Right ventricle myocardium inferior (tissue), 1 donor: ENCODE results near the gene ATP6V0D1. TPM values are rescaled to one million over a fixed set of nuclear protein-coding genes. Genes with fewer than 3 reads are reported as not detected.
A peak's percentile ranks its signal among the peaks of the same experiment; 100 is the strongest.

ENCODE experiments used
- ATAC-seq: fragments of 200-7000 bp; cut with Tn5 transposase; one replicate; pipeline ENCODE4 v1.9.1; 2020; ENCODE audit warnings: mild to moderate bottlenecking, moderate library complexity
- DNase-seq: peaks from one replicate; pipeline ENCODE4 v3.0.0; 2021; ENCODE audit errors: missing footprints
- intact Hi-C: fragments of 100-400 bp; cut with DNase I; formaldehyde crosslinking; loops from one replicate; pipeline ENCODE4 v1.11.0; 2022
- total RNA-seq: library from RNA; stranded (reverse); fragmentation: NEBNext Ultra II Directional; extraction: Animal tissue kit (Norgen Biotek cat#: 25700); gene quantifications from one replicate; pipeline ENCODE4 v1.2.1, GENCODE V29; 2021
- donor health status: DM: no; HTN: yes; CAD: no; lungs with severe emphysema.

The ATP6V0D1 gene
- total RNA-seq, 1 donor from 2014 or later, result 67.7 TPM

DNA sequence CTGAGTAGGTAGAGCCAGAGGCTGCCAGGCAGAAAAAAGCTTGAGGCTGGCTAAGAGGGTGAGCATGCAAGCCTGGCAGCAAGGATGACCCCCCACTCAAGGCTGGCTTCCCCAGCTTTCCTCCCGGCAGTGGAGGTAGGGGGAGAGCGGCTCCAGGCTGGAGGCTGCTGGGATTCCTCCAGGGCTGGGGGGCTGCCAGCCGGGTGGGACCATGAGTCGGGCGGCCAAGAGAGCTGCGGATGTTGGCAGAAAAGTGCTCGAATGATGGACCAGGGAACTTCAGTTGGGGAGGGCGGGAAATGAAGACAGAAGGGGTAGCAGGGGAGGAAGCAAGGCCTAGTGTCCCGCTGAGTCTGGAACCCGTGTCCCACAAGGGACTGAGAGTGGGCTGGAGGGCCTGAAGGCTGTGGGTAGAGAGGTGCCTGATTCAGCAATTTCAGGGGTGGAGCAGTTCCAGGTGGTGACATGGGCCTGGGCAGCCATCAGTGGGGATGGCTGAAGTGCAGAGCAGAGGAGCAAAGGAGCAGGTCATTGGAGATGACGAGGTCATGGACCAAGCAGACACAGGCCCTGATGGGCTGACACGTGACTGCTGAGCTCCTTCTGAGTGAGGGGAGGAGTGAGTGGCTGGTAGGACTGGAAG is 29.8 kb downstream of the ATP6V0D1 start:
- no peak for ATAC-seq
- intact Hi-C loops, result no loop called here
- peak; percentile 70 for DNase-seq

DNA sequence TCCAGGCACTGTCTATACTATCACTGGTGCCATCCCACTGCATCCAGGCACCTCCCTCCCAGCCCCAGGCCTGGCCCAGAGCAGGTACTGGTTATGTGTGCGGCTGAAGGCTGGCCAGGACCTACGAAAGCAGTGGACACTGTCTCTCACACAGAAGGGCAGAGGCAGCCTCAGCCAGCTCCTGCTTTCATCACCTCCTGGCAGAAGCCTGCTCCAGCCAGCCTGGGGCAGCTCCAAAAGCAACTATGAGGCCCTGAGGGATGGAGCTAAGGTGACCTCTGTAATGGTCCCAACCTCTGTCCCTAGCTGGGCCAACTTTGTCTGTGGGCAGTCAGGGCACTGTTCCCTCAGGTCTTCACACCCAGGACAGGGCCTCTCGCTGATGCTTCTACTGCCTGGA is 31.2 kb downstream of the ATP6V0D1 start:
- DNase-seq (no peak), ATAC-seq (peak; percentile 43)
- intact Hi-C loops, result no loop called here

DNA sequence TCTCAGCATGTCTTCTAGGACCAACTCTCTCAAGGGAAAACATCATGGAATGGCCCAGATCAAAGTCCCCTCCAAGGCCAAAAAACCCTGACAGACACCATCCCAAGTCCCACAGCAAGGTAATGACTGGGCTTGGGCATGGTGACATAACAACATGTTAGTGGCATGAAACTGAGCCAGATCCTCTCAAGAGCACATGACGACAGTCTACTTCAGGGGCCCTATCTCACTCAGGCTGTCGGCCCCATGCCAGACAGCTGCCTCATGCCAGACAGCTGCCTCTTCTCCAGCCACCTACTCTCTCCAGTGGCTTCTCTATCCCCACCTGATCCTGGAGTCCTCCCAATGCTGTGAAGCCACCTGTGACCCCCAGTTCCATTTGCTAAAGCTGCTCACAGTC is 31.6 kb downstream of the ATP6V0D1 start:
- ATAC-seq (peak; percentile 44), DNase-seq (peak; percentile 87)

DNA sequence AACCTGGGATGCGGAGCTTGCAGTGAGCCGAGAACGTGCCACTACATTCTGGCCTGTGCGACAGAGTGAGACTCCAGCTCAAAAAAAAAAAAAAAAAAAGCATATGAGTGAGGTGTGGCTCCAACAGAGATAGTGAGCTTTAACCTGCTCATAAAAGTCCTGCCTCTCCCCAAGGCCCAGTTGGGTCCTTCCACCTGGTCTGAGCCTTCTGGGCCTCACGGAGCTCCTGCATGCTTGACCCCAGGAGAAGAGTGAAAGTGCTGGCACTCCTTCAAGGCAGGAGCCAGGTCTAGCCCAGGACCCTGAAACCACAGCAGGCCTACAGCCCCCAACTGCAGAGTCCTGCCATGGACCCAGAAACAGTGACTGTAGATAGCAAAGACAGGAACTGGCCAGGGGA is 32.4 kb downstream of the ATP6V0D1 start:
- DNase-seq, result no peak
- intact Hi-C loops, result no loop called here
- no peak for ATAC-seq

More for the DNA sequence above, 31.6 kb downstream of the ATP6V0D1 start:
- intact Hi-C loops, result no loop called here

DNA sequence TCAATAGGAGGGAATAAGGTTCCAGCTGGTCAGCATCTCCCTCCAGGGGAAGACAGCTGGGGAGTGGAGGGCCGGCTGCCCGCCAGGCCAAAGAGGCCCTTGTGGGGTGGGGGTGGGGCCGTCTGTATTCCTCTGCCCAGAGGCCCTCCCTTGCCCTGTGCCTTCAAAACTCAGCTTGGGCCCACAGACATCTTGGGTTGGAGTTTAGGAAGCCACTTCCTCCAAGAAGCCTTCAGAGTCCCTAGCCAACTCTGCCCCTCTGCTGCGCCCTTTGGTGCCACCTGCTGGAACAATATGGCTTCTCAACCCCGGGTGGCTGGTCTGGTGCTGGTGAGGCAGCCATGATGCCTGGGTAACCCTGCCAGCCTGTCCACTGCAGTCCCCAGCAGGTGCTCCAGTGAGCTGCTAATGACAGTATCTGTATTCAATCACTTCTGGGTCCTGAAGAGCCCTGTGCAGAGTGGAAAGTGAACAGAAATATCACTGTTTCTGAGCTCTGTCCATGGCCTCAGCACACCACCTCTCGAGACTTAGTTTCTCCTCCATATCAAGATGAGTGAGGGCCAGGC is 33.4 kb downstream of the ATP6V0D1 start:
- ATAC-seq, result peak; percentile 30
- intact Hi-C loops, result no loop called here
- no peak for DNase-seq

DNA sequence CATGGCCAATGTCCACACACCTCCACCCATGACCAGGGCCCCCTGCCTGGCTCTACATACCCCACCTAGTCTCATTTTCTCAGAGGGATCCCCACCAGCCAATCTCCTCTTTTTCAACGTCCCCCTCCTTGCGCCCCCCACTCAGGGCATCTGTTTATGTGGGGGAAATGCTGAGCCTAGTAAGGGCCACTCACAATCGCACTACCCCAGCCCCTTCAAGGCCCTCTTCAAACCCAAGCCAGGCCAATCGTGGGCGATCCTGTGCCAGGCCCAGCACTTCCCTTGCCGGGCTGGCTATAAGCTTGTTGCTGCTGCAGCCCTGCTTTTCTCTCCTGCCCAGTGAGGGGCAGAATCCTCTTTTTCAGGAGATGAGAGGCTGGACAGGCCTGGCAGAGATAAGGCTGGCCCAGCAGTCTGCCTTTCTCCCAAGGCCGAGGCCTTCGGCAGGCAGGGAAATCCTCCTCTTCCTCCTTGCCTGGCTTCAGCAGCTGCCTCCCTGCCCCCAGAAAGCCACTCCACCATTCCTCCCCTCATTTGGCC is 33.9 kb downstream of the ATP6V0D1 start:
- ATAC-seq, result no peak
- intact Hi-C loops, result no loop called here

DNA sequence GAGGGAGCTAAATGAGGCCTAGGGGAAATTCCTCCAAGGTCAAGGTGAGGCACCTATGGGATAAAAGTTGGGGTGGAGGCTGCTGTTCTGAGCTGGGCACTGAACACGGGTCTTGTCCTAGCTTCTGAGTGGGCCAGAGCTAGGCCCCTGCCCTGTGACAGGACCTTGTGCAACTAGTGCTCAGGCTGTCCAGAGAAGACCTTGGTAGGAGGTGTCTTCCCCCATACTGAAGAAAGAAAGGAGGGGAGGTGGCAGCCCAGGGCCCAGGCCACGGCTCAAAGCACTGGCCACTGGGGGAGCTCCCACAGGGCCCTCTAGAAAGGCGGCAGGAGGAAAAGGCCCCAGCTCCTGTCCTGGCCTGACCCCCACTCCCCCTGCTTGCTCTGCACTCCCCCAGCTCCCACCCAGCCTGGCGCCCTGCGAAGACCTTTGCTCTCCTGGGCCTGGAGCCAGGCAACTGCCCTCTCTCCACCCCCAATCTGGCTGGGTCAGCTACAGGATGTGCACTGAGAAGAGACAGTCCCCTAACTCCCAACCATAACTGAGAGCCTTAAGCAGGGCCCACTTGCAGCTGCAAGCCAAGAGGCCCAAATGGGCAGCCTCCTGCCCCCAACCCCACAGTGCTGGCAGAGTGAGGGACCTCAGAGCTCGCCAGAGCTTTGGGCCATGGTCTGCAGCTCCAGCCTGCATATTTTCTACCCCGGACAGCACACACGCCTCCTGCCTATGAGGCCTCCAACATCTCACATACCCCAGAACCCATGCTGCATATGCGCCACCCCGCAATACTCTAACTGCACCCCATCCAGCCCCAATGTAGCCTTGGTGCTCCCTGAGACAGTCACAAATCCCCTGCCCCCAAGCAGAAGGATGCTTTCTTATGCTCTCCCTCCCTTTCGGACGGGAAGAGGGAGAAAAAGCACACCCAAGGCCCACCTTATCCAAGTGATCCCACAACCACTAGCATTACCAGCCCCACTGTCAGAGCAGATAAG is 34.7 kb downstream of the ATP6V0D1 start:
- ATAC-seq (peak; percentile 18), DNase-seq (no peak)
- intact Hi-C loops, result no loop called here

More for the DNA sequence above, 33.9 kb downstream of the ATP6V0D1 start:
- DNase-seq, result no peak

DNA sequence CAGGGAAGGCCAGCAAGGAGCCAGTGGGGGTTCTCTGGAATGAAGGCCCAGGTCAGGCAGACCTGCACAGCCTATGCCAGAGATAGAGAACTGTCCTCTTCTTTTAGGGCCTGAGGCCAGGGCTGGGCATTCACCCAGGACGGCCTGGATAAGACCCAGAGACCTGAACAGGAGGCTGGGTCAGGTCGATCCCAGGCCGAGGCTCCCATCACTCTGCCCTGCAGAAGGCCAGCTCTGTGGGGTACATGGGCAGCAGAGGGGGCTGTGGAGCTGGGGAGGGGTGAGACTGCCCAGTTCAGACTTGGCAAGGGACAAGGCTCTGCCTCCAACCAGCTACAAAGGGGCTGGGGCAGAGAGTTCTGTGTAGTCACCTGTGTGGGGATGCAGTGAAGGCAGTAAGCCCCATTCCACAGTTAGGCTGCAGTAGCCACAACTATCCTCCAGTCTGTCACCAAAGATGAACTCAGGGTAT is 35.5 kb downstream of the ATP6V0D1 start:
- DNase-seq (no peak), ATAC-seq (peak; percentile 38)
- intact Hi-C loops, result no loop called here

DNA sequence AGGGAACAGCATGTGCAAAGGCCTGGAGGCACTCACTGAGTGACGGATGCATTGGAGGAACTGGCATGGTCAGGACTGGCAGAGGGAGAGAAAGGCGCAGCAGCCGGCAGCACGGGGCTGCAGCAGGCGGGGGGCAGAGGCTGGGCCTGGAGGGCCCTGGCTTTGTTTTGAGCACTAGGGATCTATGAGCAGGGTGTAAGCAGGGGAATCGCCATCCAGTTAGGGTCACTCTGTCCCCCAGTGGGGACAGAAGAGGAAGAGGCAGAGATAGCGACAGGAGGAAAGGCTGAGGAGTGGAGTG is 35.9 kb downstream of the ATP6V0D1 start:
- no peak for DNase-seq
- intact Hi-C loops, result no loop called here

DNA sequence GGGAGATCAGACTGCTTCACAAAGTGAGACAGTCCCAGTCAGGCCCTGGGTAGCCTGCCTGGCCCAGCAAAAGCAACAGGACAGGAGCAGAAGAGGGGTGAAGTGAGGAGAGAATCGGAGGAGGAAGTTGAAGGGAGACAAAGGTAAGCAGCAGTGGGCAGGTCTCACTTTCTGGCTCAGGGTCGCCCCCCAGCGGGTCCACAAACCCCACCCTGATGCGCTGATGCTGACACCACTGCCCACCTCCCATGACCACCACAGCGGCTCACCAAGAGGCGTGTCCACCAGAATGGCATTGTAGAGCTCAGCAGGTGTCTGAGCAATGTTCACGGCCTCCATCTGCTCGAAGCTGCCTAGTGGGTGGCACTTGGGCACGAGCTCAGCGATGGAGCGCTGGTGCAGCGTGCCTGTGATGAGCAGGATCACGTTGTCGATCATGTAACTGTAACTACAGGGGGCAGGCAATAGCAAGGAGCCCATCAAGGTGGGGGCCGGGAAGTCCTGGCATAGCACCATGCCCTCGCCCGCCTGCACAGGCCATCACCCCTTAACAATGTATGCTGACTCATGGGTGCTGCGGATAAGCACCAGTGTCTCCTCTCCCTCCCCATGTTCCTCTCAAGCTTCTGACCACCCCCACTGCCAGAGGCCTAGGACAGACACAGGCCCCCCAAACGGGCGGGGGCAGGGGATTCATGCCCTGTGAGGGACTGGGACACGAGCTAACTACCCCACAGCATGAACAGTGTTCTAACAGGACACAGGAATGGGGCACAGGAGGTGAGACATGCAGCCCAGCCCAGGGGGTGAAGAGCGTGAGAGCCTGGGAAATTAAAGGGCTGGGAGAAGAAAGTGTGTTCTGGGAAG is 36.5 kb downstream of the ATP6V0D1 start:
- ATAC-seq, result no peak
- intact Hi-C loops, result no loop called here
- DNase-seq, result no peak

More for the DNA sequence above, 35.9 kb downstream of the ATP6V0D1 start:
- no peak for ATAC-seq

DNA sequence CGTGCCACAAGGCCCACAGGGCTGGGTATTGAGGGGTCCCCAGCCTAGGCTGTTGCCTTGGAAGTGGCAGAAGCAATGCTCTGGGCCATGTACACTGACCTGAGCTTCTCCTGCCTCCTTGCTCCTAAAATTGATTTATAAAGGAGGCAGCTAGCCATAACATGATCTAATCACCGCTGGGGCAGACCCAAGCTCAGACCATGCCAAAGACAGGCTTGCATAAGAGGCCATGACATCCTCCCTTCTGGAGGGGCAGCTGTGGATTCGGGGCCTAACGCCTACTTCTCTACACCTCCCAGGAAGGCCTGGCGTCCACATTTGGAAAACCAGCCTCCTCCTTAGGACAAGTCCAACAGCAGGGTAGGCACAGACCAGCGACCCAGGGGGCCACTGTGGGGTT is 37.7 kb downstream of the ATP6V0D1 start:
- intact Hi-C loops, result no loop called here
- peak; percentile 68 for ATAC-seq
- no peak for DNase-seq

DNA sequence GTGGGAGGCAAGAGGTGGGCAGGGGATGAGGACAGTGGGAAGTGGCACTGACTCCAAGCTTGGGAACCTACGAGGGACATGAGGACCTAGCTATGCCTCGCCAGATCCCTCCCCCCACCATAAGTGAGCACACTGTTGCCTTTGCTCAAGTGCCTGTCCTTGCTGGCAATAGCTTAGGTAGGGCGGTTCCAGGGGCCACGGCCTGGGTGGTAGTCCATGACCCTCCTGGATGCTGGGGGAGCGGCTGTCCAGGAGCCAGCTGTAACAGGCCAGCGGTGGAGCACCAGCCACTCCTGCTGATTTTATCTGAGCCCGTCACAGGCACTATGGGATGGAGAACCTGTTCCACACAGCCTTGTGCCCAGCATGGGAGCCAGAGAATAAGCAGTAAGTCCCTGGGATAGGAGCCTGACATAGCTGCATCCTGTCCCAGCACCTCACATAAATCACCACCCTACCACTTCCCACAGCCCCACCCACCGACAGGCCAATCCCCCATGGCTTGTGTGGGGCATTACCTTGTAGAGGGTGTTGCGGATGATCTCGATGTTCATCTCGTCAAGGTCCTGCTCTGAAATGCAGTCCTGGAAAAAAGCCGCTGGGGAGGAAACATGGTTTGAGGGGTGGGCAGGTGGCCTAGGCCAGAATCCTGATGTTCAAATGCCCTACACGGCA is 38.2 kb downstream of the ATP6V0D1 start:
- ATAC-seq, result no peak
- DNase-seq, result no peak
- intact Hi-C loops, result no loop called here

DNA sequence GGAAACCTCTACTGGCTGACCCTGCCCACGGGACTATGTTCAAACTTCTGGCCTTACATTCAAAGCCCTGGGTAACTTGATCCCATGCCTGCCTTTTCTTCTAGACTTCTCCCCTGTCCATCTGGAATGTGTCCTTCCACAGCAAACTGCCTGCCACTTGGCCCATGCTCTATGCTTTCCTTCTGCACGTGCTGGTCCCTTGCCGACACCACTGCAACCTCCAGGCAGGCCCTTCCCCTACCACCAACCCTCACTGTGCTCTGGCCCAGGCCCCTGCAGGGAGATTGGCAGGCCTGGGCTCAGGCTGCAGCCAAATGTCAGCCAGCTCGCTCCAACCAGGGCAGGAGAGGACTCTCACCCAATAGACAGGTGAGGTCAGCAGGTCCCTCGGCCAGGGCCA is 39.0 kb downstream of the ATP6V0D1 start:
- DNase-seq (no peak), ATAC-seq (peak; percentile 48)
- intact Hi-C loops, result no loop called here

DNA sequence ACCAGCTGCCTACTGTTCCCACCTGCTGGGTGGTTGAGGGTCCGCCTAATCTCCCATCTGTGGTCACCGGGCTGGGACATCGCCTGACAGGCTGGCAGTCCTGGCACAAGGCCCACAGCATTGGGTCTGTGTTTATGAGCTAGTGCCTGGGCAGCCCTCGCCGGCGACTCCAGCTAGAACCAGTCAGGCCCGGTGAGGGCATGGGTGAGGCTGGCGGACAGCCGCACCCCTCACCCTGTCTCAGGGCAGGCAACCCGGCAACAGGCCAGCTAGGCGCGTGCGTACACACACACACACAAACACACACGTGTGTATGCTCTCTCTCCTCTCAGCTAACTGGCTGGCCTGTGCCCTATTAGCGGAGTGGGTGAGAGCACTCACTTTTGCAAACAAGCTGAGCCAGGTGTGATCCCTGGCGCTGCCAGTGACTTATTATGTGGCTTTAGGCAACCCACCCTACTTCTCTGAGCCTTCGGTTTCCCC is 39.6 kb downstream of the ATP6V0D1 start:
- DNase-seq (no peak), ATAC-seq (no peak)
- intact Hi-C loops, result no loop called here

DNA sequence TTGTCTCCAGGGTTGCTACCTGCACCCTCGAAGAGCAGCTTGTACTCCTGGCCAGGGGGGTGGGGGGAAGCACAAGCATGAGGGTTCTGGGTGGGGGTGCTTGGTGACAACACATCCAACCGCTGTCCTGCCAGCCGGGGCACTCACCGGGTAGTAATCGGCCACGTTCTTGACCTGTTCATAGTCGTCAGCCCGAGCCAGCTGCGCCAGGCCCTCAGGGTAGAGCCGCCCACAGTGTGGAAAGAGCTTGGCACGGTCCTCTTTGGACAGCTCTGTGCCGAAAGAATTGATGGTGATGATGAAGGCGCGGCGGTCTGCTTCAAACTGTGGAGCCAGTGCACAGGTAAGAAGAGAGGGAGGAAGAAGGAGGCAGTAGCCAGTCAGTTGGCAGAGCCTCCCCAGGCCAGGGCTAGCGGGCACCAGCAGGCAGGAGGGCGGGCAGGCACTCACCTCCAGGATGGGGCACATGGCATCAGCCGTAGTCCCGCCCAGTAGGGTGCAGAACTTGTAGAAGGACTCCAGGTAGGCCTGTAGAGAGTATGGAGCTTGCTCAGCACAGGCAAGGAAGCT is 42.0 kb downstream of the ATP6V0D1 start:
- intact Hi-C loops, result no loop called here
- no peak for ATAC-seq

DNA sequence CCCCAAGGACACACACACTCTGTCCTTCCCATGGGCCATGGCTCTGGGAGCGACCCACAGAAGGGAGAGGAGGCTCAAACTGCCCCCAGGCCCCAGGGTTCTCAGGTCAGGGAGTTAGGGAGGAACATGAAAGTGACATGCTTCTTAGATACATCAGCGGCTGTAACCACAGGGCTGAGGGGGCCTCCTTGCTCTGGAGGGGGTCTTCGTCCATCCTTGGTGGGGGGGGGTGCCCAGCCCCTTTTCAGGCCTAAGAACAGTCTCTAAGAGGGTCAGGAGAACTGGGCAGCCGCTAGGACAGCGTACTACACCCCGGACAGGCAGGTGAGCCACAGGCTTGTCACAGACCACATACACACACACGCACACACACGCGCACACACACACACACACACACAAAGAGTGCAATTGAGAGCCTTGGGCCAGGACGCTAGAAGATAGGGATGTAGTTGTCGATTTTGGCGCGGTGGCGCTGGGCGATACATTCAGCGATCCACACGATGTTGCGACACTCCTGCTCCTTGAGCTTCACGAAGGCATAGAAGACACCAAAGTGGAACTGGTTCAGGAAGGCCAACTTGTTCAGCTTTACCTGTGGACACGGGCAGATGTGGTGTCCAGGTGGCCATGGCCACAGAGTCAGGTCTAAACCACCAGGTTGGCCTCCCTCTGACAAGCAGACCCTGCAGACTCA is 42.7 kb downstream of the ATP6V0D1 start:
- intact Hi-C loops, result no loop called here
- DNase-seq (no peak), ATAC-seq (no peak)

More for the DNA sequence above, 42.0 kb downstream of the ATP6V0D1 start:
- DNase-seq, result no peak

DNA sequence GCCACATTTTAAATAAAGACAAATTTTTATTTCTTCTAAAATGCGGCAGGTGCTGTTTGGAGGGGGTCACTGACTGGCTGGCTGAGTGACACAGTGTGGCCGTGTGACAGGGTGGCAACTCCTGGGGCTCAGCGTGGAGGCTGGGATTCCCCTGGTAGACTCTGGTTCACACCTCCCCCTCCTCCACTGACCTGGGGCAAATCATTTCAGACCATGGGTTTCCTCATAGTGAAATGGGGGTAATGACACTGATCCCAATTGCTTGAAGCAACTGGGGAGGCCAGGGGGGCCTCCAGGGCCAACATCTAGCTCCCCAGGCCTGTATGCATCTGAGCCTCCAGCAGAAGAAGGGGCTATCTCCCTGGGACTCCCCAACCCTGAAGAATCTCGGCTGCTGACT is 43.4 kb downstream of the ATP6V0D1 start:
- ATAC-seq (no peak), DNase-seq (no peak)
- intact Hi-C loops, result no loop called here
